A673 (cell line): ENCODE results near the gene STYXL2. TPM values are rescaled to one million over a fixed set of nuclear protein-coding genes. Genes with fewer than 3 reads are reported as not detected.

Experiments
- BruUV-seq: library from RNA; stranded (reverse); fragments of 400-500 nt; replicated peaks from 2 replicates; lab custom pipeline; 2021; lab: Mats Ljungman, UMichigan
- CTCF ChIA-PET: fragments of 300-600 bp; sonication (Branson Sonifier 250); formaldehyde crosslinking; loops from one replicate; lab custom pipeline; 2022; ENCODE audit warnings: antibody characterized with exemption; lab: Charles Lee
- POLR2A ChIA-PET: fragments of 300-600 bp; sonication (Branson Sonifier 250); formaldehyde crosslinking; loops from one replicate; lab custom pipeline; 2022; ENCODE audit warnings: antibody characterized with exemption; ENCODE audit not compliant: low non-redundant PET; lab: Charles Lee
- DNase-seq: peaks from one replicate; pipeline ENCODE4 v3.0.0-alpha.2; 2015; ENCODE audit warnings: low spot score
- H3K27ac ChIP-seq: fragments of 200-600 bp; sonication (generic); 2 replicates; pipeline ENCODE4 v1.5.1; 2016; ENCODE audit warnings: mixed run types, low read depth, mild to moderate bottlenecking, mixed read lengths, antibody characterized with exemption, low read length; ENCODE audit not compliant: poor library complexity, severe bottlenecking
- H3K27me3 ChIP-seq: fragments of 200-600 bp; sonication (generic); replicated peaks from 2 replicates; pipeline ENCODE4 v1.6.1; 2017; ENCODE audit warnings: mixed run types, low read depth, mild to moderate bottlenecking, mixed read lengths, antibody characterized with exemption, low read length; ENCODE audit not compliant: insufficient read depth, poor library complexity
- H3K36me3 ChIP-seq: fragments of 200-600 bp; sonication (generic); 2 replicates; pipeline ENCODE4 v1.6.1; 2016; ENCODE audit warnings: mixed run types, mild to moderate bottlenecking, mixed read lengths, antibody characterized with exemption, low read length; ENCODE audit not compliant: insufficient read depth, poor library complexity, severe bottlenecking
- H3K4me1 ChIP-seq: fragments of 200-600 bp; sonication (generic); 2 replicates; pipeline ENCODE4 v1.6.1; 2017; ENCODE audit warnings: mixed run types, mild to moderate bottlenecking, mixed read lengths, antibody characterized with exemption, low read length; ENCODE audit not compliant: insufficient read depth, poor library complexity, severe bottlenecking
- H3K4me3 ChIP-seq: fragments of 200-600 bp; sonication (generic); 2 replicates; pipeline ENCODE4 v1.5.1; 2016; ENCODE audit warnings: low read depth, mixed run types, mild to moderate bottlenecking, mixed read lengths, low read length; ENCODE audit not compliant: poor library complexity, severe bottlenecking
- H3K9me3 ChIP-seq: fragments of 200-600 bp; sonication (generic); 2 replicates; pipeline ENCODE4 v1.6.1; 2016; ENCODE audit warnings: mixed run types, low read depth, mild to moderate bottlenecking, mixed read lengths, antibody characterized with exemption, low read length; ENCODE audit not compliant: poor library complexity, severe bottlenecking
- CTCF ChIP-seq: fragments of 300-800, 200-600 bp; sonication (generic); conservative IDR thresholded peaks from 2 replicates; pipeline ENCODE4 v1.5.1; 2017; ENCODE audit warnings: low read depth, mild to moderate bottlenecking, antibody characterized with exemption, low read length, moderate library complexity, mixed read lengths
- EZH2 ChIP-seq: fragments of 200-600 bp; sonication (generic); IDR thresholded peaks from 2 replicates; pipeline ENCODE4 v1.6.1; 2017; ENCODE audit warnings: borderline replicate concordance, low read depth, mild to moderate bottlenecking, mixed read lengths, antibody characterized with exemption, low read length; ENCODE audit not compliant: poor library complexity, severe bottlenecking
- intact Hi-C: fragments of 100-400 bp; cut with micrococcal nuclease; formaldehyde crosslinking; loops from one replicate; pipeline ENCODE4 v1.10.0; 2022; ENCODE audit not compliant: unreplicated experiment
- total RNA-seq: library from RNA; stranded (reverse); gene quantifications from 2 replicates; pipeline ENCODE4 v1.2.3, GENCODE V29; 2021

The STYXL2 gene
- total RNA-seq, 1 experiment from 2014 or later = not detected

DNA sequence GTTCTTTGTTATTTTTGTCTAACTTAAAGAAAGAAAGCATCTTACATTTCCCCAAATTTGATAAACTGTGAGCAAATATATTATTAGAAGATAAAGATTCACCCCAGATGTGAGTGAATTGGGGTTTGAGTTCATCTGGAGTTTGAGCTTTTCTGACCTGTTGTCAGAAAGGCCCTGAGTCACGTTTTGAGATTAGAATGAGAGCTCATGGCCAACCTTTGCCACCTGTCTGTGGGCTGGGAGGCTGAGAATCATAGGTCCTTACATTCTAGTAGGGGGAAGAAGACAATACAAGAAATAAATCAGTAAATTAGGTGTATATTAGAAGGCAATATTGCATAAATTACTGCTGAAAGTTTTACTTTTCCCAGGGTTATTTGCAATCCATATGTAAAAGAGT is 22.3 kb downstream of the STYXL2 start:
- TF ChIP-seq EZH2 (no peak), CTCF (no peak)
- Histone ChIP-seq H3K27me3 (no peaks in the 10 kb centered on the region), H3K27ac (no peak overlapping the region), H3K36me3 (no peaks in the 10 kb centered on the region), H3K9me3 (no peaks in the 10 kb centered on the region), H3K4me1 (peaks cover 10% of the 10 kb centered on the region), H3K4me3 (no peak overlapping the region)
- BruUV-seq = no TSS peak
- intact Hi-C loops = no loop called here
- CTCF ChIA-PET = no interaction called here
- POLR2A ChIA-PET = no interaction called here
- DNase-seq = no peak

- intact Hi-C loops = no loop called here
- H3K27ac ChIP-seq = no peak overlapping the region
- no TSS peak for BruUV-seq
- ChIA-PET POLR2A (no interaction called here), CTCF (no interaction called here)
- no peaks in the 10 kb centered on the region for H3K9me3 ChIP-seq
- H3K27me3 ChIP-seq = no peaks in the 10 kb centered on the region
- TF ChIP-seq EZH2 = no peak
- TF ChIP-seq CTCF = no peak
- peaks cover 20% of the 10 kb centered on the region for H3K4me1 ChIP-seq
- H3K4me3 ChIP-seq = no peak overlapping the region
- H3K36me3 ChIP-seq = no peaks in the 10 kb centered on the region
- DNase-seq = no peak
Measured at GRCh38 chr1:167117225-167117624, 23.4 kb downstream of the STYXL2 start.

DNA sequence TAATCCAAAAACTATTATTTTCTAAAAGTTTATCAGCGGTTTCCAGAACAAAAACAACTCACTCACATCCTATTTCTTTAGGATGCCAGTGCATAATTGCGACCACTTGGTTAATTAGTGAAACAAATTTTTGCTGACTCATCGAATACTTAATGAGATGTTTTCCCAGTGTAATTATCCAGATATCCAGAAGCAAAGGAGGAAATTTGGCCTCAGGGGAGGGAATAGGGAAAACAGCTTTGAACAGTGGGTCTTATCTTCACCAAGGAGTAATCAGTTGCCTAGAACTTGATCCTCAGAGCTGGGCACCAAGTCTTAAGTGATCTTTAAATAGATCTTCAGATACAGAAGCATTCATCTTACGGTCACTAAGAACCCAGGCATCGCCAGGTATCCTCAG is 24.3 kb downstream of the STYXL2 start:
- BruUV-seq = no TSS peak
- Histone ChIP-seq H3K9me3 (no peaks in the 10 kb centered on the region), H3K27ac (no peak overlapping the region), H3K27me3 (no peaks in the 10 kb centered on the region), H3K4me1 (peaks cover 23% of the 10 kb centered on the region), H3K4me3 (no peak overlapping the region), H3K36me3 (no peaks in the 10 kb centered on the region)
- intact Hi-C loops = no loop called here
- no peak for DNase-seq
- TF ChIP-seq EZH2 (no peak), CTCF (no peak)
- CTCF ChIA-PET = no interaction called here
- POLR2A ChIA-PET = no interaction called here
